Dedifferentiated amniotic fluid mesenchymal stem cell (primary cell): Measurements from ENCODE around the gene FOLR1.
A peak's percentile ranks its signal among the peaks of the same experiment; 100 is the strongest.
"Not testable (repeated sequence)": the region's sequence is repeated elsewhere in the genome, so short reads cannot be mapped to it uniquely, and the experiment has no call there.

ENCODE experiments used
- DNase-seq: peaks from one replicate; pipeline ENCODE4 v3.0.0-alpha.2; 2016; ENCODE audit errors: extremely low spot score

FOLR1 gene

DNA sequence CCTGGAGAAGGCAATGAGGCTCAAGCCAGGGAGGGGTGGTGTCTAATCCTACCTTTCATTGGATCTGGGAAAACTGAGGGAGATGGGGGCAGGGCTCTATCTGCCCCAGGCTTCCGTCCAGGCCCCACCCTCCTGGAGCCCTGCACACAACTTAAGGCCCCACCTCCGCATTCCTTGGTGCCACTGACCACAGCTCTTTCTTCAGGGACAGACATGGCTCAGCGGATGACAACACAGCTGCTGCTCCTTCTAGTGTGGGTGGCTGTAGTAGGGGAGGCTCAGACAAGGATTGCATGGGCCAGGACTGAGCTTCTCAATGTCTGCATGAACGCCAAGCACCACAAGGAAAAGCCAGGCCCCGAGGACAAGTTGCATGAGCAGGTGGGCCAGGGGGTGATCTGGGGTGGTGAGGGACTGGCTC lies at the start of gene FOLR1:
Gene FOLR1 (plus strand): TSS at position 180 of the 421 bp plus-strand sequence. CDS start 34 bp downstream, at position 214.
- DNase-seq: no peak

DNA sequence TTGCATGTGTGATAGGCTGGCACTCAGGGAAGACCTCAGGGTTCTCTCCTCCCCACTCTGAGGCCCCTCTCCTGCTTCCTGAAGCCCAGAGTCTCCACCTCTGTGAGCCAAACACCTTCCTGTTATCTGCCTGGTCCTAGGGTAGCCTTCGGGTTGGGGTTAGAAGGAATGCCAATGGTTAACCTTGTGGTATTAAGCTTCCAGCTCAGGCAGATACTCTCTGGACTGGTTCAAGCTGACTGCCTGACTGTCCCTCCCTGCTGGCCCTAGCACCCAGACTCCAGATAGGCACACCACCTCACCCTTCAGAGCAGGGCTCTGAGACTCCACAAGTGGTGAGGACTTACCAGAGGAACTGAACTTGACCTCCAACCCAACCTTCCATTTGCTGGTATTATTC lies 49.4 kb upstream of the FOLR1 start:
- not testable (repeated sequence) for DNase-seq

DNA sequence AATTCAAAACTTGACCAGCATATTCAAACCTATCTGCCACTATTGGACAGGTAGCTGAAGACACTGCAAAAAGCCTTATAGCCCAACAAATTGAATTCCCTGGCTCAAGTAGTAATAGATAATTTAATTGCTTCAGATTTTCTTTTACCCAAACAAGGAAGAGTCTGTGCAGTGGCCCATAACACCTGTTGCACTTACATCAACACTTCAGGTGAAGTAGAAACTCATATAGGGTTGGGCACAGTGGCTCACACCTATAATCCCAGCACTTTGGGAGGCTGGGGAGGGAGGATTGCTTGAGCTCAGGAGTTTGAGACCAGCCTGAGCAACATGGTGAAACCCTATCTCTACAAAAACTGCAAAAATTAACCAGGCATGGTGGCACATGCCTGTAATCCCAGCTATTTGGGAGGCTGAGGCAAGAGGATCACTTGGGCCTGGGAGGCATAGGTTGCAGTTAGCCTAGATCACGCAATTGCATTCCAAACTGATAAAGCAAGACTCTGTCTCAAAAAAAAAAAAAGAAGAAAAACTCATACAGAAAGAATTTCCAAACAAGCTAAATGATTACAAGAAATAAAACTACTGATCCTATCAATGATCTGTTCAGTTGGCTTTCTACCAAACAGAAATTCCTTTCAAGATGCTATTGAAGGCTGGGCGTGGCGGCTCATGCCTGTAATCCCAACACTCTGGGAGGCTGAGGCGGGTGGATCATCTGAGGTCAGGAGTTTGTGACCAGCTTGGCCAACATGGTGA lies 47.0 kb upstream of the FOLR1 start:
- peak; percentile 77 for DNase-seq

DNA sequence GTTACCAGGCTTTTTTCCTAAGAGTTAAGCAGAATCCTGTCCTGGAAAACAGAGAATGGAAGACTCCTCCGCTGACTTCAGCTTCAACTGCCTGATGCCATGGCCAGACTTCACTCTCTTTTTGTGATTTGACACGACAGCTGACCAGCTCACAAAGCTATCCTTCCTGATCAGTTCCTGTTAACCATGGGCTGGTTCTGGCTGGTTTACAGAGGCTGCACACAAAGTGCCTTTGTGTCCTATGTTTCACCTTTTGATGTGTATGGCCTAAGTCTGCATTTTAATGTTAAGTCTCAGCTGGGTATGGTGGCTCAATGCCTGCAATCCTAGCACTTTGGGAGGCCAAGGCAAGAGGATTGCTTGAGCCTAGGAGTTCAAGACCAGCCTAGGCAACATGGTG lies 45.3 kb upstream of the FOLR1 start:
- no peak for DNase-seq

DNA sequence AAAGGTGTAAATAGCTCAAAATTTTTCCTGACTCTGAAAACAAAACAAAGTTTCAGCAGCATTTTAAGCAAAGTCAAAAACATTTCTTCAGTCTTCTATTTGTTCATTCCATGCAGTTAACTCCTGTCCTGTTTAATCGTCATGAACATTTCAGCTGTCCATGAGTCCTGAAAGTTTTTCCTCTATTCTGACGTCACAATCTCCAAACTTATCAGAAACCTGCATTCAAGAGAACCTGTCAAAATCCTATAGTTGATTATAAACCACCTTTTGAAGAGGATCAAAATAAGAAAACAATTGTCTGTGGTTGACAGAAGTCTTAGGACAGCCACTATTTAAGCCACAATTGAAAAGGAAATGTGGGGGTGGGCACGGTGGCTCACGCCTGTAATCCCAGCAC lies 41.1 kb upstream of the FOLR1 start:
- DNase-seq: no peak

DNA sequence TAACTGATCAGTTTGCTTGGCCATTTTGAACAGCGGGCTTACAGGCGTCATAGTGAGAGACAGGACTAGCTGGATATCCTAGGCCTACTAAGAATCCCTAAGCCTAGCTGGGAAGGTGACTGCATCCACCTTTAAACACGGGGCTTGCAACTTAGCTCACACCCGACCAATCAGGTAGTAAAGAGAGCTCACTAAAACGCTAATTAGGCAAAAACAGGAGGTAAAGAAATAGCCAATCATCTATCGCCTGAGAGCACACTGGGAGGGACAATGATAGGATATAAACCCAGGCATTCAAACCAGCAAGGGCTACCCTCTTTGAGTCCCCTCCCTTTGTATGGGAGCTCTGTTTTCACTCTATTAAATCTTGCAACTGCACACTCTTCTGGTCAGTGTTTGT lies 38.1 kb upstream of the FOLR1 start:
- not testable (repeated sequence) for DNase-seq

DNA sequence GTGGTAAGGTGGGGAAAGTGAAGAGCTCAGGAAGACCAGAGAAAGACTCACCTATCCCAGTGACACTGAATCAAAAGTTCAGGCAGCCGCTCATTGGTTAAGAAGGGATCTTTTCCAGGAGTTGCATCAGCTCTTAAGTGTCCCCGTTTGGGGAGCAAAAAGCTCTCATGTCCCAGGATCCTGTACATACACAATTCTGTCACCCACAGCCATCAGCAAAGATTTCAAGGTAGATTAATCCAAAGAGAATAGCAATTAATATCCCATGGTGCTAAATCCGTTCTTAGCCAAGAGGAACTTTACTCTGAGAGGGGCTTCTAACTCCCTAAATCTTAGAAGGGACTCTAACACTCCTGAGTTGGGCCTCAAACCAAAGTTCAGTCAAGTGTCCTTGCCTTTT lies 37.1 kb upstream of the FOLR1 start:
- no peak for DNase-seq

DNA sequence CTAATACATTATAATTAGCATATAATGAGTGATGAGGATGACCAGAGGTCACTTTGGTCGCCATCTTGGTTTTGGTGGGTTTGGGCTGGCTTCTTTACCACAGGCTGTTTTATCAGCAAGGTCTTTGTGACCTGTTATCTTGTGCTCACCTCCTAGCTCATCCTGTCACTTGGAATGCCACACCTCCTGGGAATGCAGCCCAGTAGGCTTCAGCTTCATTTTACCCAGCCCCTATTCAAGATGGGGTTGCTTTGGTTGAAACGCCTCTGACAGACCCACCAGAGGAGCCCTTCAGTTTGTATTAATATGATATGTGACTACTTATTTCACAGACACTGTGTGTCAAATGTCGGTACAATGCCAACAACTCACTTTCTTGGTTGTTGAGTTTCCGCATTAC lies 36.2 kb upstream of the FOLR1 start:
- DNase-seq: no peak

DNA sequence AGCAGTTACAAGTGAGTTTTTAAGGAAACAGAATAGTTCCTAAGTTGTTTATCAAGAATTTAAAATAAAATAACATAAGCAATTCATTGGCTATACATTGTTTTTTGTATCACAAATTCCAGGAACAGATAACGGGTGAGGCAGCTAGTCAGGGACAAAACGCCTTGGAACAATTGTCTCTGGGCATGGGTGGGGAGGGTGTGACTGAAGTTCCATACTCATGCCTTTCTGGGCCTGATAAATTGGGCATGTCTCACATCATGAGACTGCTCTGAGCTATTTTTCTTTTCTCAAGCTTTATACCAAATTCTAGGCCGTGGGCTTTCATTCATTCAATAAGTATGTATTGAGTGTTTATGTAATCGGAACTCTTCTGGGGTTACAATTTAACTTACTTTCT lies 34.8 kb upstream of the FOLR1 start:
- DNase-seq: no peak

DNA sequence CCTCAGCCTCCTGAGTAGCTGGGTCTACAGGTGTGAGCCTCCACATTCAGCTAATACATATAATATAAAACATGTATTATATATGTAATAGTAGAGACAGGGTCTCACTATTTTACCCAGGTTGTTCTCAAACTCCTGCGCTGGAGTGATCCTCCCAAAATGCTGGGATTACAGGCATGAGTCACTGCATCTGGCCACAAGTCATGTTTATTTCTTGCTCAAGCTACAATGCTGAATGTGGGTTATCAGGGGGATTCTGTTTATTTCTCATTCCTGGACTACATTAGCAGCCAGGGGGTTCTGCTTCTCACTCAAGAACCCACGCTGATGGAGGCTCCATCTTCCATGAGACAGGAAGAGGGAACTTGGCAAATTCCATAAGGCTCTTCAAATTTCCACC lies 31.6 kb upstream of the FOLR1 start:
- DNase-seq: no peak

DNA sequence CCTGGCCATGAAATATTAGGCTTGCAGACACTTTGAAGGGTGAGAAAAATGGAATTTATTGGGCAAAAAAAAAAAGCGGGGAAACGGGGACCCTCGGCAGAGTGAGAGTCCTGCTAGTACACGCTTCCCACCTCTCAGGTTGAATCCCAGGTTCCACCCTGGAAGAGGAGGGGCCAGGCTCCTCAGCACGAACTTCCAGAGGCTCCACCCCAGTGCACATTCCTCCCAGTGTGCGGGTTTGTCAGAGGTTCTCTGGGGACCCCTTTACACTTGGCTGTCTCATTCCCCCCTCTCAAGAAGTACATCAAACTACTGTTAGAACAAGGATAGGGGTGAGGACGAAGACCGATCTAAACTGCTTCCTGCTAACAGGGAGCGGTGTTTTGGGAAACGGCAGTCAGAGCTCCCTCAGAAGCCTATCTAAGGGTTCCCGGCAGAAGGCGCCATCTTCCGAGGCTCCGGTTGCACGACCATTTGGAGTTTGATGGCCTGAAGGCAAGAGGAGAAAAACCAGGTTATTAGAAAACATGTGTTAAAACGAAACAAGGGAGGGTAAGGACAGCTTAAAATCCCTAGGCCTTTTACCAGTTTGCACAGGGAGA lies 28.9 kb upstream of the FOLR1 start:
- no peak for DNase-seq

DNA sequence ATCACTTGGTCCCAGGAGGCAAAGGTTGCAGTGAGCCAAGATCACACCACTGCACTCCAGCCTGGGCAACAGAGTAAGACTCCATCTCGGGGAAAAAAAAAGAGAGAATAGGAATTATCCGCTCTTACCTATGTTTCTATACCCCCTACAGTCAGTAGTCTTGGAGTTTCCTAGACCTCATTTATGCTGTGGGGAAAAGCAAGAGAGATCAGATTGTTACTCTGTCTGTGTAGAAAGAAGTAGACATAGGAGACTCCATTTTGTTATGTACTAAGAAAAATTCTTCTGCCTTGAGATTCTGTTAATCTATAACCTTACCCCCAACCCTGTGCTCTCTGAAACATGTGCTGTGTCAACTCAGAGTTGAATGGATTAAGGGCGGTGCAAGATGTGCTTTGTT lies 27.8 kb upstream of the FOLR1 start:
- not testable (repeated sequence) for DNase-seq

DNA sequence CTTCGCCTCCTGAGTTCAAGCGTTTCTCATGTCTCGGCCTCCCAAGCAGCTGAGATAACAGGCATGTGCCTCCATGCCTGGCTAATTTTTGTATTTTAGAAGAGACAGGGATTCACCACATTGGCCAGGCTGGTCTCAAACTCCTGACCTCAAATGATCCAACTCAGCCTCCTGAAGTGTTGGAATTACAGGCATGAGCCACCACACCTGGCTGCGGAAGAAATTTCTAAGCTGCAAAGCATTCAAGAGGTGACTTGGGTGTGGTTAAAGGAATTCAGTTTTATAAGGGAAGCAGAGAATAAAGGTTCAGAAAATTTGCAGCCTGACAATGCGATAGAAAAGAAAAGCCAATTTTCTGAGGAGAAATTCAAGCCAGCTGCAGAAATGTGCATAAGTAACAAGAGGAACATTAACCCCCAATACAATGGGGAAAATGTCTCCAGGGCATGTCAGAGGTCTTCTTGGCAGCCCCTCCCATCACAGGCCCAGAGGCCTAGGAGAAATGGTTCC lies 22.8 kb upstream of the FOLR1 start:
- not testable (repeated sequence) for DNase-seq

DNA sequence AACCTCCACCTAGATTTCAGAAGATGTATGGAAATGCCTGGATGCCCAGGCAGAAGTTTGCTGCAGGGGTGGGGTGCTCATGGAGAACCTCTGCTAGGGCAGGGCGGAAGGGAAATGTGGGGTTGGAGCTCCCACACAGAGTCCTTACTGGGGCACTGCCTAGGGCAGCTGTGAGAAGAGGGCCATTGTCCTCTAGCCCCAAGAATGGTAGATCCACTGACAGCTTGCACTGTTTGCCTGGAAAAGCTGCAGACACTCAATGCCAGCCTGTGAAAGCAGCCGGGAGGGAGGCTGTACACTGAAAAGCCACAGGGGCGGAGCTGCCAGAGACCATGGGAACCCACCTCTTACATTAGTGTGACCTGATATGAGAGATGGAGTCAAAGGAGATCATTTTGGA lies 22.2 kb upstream of the FOLR1 start:
- DNase-seq: not testable (repeated sequence)

DNA sequence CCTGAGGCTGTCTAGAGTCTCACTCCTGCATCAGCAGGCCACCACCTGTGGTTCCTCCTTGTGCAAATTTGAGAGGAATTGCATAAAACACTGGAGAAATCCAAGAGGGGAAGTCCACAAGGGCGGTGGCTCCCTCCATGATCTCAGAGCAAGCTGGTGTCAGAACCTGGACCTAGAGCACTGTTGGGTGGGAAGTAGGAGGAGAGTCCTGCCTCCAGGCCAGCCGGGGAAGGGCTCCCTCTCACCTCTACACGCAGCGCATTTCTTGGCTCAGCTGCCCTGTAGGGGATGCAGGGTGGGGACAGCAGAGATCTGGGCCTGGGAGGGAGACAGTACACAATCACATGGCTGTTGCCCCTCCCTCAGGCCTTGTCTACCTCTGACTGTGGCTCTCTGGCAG lies 19.9 kb upstream of the FOLR1 start:
- DNase-seq: not testable (repeated sequence)

DNA sequence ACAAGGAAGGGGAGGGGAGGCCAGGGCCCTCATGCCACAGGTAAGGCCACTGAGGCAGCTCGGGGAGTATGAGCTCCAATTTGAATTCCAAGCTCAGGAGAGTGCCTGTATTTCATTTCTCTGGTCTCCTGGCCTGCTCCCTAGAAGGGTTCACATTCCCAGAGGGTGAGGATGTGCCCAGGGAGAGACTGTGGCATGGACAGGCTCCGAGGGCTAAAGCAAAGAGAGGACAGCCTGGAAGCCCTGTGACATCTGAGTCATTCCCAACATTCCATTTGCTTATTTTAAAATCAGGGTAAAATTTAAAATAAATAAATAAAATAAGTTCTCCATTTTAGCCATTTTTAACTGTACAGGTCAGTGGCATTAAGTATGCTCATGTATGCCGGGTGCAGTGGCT lies 18.6 kb upstream of the FOLR1 start:
- no peak for DNase-seq

DNA sequence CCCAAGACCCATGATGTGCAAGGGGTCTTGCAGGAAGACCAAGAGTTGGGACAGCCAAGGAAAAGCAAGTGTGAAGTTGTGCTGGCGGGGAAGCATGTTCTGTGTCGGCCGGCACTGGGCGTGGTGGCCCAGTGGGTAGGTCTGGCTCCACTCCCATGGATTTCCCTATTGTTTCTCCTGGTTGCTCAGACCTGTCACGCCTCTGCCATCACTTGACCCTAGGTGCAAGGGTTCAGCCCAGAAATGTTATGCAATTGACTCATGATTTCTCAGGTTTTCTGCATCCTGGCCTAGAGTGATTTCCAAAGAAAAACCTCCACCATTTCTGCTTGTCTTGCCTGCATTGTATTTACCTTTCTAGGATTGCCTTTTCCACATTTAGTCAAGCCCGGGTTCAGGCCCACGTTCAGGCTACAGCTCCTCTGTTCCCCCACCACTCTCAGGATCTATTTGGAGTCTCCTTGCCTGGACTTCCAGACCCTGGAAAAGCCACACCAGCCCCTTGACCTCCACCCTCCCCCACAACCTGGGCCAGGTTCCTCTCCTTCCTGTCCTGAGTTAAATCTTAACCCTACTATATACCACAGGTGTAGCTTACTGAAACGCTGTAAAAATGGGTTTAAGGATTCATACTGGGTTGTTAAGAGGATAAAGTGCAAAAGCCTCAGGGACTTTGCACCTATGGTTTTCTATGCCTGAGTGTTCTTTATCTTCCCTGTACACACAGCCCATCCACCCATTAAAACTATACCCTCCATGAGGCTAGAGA lies 17.5 kb upstream of the FOLR1 start:
- peak; percentile 10 for DNase-seq

DNA sequence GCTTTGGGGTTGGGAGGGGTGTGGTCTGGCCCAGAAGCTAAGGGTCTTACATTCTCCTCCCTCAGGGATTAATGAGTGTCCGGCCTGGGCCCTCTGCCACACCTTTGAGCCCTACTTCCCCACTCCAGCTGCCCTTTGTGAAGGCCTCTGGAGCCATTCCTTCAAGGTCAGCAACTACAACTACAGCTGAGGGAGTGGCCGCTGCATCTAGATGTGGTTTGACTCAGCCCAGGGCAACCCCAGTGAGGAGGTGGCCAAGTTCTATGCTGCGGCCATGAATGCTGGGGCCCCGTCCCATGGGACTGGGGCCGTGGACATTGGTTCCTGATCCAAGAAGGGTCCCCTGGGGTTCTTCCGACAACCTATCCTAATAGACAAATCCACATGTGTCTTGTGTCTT lies 14.3 kb upstream of the FOLR1 start:
- DNase-seq: no peak

DNA sequence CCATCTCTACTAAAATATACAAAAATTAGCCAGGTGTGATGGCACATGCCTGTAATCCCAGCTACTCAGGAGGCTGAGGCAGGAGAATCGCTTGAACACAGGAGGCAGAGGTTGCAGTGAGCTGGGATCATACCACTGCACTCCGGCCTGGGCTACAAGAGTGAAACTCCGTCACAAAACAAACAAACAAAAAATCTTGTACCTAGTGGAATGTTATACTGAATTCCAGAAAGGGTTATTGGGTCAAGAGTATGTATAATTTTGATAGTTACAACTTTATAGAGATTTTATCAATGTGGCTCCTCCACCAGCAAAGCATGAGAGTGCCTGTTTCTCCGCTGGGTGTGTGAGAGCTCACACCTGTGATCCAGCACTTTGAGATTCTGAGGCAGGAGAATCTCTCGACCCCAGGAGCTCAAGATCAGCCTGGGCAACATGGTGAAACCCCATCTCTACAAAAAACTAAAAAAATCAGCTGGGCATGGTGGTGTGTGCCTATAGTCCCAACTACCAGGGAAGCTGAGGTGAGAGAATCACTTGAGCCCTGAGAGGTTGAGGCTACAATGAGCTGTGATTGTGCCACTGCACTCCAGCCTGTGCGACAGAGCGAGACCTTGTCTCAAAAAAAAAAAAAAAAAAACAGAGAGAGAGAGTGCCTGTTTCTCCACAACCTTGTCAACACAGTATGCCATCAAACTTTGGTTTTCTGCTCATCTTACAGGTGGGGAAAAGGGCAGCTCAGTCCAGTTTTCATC lies 12.7 kb upstream of the FOLR1 start:
- DNase-seq: no peak

DNA sequence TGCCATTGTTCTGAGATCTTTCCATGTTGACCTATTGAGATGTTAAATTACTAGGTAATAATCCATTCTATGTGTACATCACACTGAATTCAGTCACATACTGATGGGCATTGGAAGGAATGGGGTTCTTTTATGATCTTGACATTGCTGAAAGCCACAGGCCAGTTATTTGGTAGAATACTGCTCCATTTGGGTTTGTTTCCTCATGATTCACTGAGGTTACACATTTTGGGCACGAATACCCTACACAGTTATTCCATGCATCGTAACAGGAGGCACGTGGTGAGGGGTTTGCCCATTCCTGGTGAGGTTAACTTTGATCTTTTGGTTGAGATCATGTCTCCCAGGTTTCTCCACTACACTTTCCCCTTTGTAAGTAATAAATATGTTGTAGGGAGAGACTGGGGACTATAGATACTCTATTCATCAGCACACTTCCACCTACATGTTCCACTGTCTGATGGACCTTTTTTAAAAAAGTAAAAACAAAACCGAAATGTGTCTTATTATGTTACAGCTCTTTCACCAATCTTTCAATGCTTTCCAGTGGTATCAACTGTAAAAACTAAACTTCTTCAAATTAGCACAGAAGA lies 12.0 kb upstream of the FOLR1 start:
- DNase-seq: no peak

DNA sequence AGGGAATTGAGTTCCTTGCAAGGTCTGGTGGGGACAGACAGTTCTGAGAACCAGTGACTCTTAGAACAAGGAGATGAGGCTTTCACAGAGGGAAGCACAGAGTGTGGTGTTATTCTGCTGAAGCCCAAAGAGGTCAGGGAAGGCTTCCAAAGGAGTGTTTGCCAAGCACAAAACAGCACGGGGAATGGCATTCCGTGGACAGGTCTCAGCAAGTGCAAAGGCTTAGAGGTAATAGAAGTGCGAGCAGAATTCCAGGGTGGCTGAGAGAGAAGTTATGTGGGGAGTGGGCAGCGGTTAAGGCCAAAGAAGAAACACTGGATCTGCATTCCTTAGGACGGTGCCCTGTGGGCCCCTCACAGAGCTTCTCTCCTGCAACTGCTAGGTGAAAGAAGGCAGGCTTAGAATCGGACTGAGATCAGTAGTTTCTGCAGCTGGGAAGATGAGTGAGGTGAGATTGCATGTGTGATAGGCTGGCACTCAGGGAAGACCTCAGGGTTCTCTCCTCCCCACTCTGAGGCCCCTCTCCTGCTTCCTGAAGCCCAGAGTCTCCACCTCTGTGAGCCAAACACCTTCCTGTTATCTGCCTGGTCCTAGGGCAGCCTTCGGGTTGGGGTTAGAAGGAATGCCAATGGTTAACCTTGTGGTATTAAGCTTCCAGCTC lies 10.9 kb upstream of the FOLR1 start:
- not testable (repeated sequence) for DNase-seq
